Gastrocnemius medialis (tissue), 4 donors: ENCODE results near the gene KLHL29.

Experiments used
- POLR2A ChIP-seq, 2 donors: fragments of 450-650 bp; IDR thresholded peaks; one replicate each; pipeline ENCODE4 v1.6.1; 2017; ENCODE audit warnings: antibody characterized with exemption in 2 of 2, mild to moderate bottlenecking in 2 of 2, moderate library complexity in 2 of 2
- TF ChIP-seq, protein P1 (sequence below), 5 experiments: fragments of 450-650 bp in 3 of 5; fragments of 200-600 bp in 2 of 5; sonication (generic) in 2 of 5; IDR thresholded peaks in 4 of 5; conservative IDR thresholded peaks in 1 of 5; 1 replicate in 4 of 5; 2 replicates in 1 of 5; pipeline ENCODE4 v1.5.1; 2016 to 2019; ENCODE audit warnings: antibody characterized with exemption in 5 of 5, mild to moderate bottlenecking in 3 of 5, moderate library complexity in 3 of 5

DNA sequence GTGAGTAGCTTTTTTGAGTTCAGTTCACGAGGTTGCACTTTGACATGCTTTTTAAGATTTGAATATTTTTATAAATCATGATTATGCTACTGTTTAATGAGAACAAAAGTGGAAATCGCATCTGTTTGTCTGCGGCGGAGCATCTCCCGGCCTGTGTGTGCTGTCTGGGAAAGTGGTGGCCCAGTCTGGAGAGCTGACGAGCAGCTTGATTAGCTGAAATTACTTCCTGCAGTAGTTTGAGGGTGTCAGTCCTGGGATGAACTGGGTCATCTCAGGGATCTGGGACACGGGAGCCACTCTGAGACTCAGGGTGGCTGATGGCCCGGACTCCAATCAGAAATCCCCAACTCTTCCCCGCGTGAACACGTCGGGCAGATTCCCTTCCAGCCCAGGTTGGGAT, 115.9 kb downstream of the KLHL29 start:
- TF ChIP-seq POLR2A (IDR thresholded peaks at IDR 0.05) = no peak
- TF ChIP-seq, protein P1, sequence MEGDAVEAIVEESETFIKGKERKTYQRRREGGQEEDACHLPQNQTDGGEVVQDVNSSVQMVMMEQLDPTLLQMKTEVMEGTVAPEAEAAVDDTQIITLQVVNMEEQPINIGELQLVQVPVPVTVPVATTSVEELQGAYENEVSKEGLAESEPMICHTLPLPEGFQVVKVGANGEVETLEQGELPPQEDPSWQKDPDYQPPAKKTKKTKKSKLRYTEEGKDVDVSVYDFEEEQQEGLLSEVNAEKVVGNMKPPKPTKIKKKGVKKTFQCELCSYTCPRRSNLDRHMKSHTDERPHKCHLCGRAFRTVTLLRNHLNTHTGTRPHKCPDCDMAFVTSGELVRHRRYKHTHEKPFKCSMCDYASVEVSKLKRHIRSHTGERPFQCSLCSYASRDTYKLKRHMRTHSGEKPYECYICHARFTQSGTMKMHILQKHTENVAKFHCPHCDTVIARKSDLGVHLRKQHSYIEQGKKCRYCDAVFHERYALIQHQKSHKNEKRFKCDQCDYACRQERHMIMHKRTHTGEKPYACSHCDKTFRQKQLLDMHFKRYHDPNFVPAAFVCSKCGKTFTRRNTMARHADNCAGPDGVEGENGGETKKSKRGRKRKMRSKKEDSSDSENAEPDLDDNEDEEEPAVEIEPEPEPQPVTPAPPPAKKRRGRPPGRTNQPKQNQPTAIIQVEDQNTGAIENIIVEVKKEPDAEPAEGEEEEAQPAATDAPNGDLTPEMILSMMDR (IDR thresholded peaks at IDR 0.05 in 4 of 5, conservative IDR thresholded peaks at IDR 0.05 in 1 of 5) = no peak
